HG03460 (cell line): Measurements from ENCODE around the gene CALHM2.

ENCODE experiments used
- ATAC-seq: cut with Tn5 transposase; IDR thresholded peaks from one replicate; pipeline ENCODE4 v1.9.1; 2021; ENCODE audit not compliant: unreplicated experiment

CALHM2 gene

GRCh38 chr10:103476046-103476768, 24.0 kb upstream of the CALHM2 start:
- peak; percentile 44 for ATAC-seq

GRCh38 chr10:103475437-103475836, 23.3 kb upstream of the CALHM2 start:
- no peak for ATAC-seq

- no peak for ATAC-seq
Measured at GRCh38 chr10:103474077-103474476, 21.9 kb upstream of the CALHM2 start.

DNA sequence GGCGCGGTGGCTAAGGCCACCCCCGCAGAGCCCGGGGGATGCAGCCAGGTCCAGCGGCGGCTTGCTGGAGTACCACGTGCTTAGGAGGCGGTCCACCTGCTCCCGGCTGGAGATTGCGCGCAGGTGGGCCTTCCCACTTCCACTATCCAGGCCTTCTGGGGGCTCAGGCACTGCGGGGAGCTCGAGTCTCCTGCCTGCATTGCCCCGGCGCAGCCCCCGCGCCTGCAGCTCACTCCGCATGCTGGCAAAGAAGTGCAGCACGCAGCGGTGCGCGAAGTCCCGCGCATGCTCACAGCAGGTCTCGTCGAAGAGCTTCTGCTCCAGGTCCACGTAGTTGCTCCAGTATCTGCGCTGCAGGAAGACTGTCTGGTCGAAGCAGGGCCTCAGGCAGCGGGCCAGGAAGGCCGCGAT, 21.1 kb upstream of the CALHM2 start:
- ATAC-seq, result no peak

GRCh38 chr10:103472005-103472404, 19.8 kb upstream of the CALHM2 start:
- peak; percentile 28 for ATAC-seq

GRCh38 chr10:103470761-103471653, 18.8 kb upstream of the CALHM2 start:
- ATAC-seq, result peak; percentile 75

- no peak for ATAC-seq
Measured at GRCh38 chr10:103469201-103469600, 17.0 kb upstream of the CALHM2 start.

GRCh38 chr10:103467406-103467805, 15.2 kb upstream of the CALHM2 start:
- no peak for ATAC-seq

GRCh38 chr10:103466734-103467133, 14.6 kb upstream of the CALHM2 start:
- ATAC-seq, result no peak

- ATAC-seq, result no peak
Measured at GRCh38 chr10:103465411-103466179, 13.4 kb upstream of the CALHM2 start.

GRCh38 chr10:103463499-103463898, 11.3 kb upstream of the CALHM2 start:
- no peak for ATAC-seq

DNA sequence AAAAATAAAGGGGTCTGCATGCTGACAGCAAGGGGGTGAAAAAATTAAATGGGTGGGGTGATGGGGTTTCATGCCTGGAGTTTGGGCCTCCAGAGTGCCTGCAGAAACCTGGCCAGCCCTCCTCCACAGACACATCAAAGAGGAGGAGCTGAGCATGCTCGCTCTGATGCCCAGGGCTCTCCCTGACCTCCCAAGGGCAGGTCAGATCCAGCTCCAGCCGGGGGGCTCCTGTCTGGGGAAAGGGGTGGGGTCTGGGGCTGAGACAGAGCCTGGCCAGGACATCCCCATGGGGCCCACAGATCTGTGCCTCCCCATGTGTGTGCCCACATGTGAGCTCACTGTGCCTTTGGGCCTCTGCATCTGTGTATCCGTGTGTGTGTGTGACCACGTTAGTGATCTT, 7.4 kb upstream of the CALHM2 start:
- ATAC-seq, result no peak

GRCh38 chr10:103458720-103459119, 6.5 kb upstream of the CALHM2 start, which contains the start of gene CALHM1:
Gene CALHM1, minus strand, starts transcription at chr10:103458900. Its CDS starts 149 bp downstream, at chr10:103458751.
- ATAC-seq, result peak; percentile 80

- no peak for ATAC-seq
Measured at GRCh38 chr10:103457896-103458583, 5.9 kb upstream of the CALHM2 start.

DNA sequence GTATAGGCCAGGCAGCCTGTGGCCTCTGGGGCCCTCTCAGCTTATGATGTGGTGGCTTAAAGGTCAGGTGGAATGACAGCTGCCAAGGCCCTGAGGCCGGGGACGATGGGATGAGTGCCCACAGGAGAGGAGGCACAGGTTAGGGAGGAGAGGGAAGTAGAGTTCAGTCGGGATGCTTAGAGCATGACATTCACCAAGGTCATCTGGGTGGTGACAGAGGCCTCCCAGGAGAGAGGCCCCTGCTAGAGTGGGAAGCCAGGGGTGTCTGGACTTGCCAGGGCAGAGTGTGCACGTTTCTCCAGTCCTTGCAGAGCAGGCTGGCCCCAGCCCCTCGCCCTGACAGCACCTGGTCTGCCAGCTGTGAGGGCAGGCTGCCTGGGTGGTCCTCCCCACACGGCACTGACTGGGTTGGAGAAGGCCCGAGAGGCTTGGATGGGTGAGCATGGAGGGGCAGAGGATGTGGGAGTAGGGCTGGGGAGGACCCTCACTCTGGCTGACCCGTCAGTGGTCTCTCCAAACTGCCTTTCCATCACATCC, 5.1 kb upstream of the CALHM2 start:
- ATAC-seq, result no peak

DNA sequence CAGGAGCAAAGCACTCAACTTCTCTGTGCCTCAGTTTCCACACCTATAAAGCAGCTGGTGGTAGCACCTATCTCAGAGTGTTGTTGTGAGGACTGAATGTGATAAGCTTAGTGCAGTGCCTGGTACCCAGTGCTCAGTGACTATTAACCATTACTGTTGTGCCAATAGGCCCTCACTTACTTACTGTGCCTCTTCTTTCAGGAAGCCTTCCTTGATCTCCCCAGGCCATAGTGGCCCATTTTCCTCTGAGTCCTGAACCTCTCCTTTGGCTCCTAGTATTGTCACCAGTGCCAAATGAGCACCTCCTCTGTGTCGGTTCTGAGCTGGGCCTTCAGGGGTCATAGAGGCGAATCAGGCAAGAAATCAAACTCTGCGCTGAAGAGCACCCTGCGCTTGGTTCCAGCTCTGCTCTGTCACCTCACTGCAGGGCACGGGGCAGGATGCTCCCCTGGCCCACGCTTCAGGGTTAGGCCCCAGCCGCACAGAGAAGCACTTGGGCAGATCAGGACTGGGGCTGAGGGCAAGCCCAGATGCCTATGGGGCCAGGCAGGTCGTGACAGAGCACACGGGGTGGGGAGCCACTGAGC, 4.0 kb upstream of the CALHM2 start:
- ATAC-seq, result no peak

GRCh38 chr10:103455235-103455634, 3.1 kb upstream of the CALHM2 start:
- no peak for ATAC-seq

GRCh38 chr10:103454026-103454425, 1.9 kb upstream of the CALHM2 start:
- no peak for ATAC-seq

DNA sequence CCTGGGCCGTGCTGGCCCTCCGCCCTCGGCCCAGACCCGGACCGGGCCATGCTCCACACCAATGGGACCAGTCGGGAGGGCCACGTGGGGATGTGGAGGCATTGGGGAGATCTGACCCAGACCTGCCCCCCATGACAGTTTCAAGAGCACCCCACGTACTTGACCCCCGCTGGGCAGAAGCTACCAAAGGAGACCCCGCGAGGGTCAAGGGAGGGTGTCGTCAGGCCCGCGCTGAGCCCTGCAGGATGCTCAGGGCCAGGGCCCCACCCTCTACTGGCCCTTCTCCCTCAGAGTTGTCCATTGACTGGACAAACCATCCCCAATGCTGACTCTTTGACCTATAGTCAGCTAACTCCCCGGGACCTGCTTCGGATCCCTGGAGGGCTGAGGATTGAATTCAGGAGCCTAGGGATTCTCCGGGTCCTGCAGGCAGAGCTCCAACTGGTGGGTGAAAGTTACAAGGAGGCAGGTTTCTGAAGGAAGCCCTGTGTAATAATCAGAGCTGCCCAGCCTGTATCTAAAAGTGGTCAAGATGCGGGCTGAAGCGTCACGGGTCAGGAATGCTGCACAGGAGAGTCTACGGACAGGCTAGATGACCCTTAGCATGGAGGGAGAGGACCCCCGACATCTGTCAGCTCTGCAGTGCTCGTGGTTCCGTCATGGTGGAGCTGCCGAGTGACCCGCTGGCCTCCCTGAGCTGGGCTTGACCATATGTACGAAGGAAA, 498 bp upstream of the CALHM2 start:
- ATAC-seq, result no peak
